Mesothelial cell of epicardium (in vitro differentiated cells): ENCODE results near the gene KRT9. TPM values are rescaled to one million over a fixed set of nuclear protein-coding genes. Genes with fewer than 3 reads are reported as not detected.
"Not testable (repeated sequence)": the region's sequence is repeated elsewhere in the genome, so short reads cannot be mapped to it uniquely, and the experiment has no call there.

Source experiments
- DNase-seq, 2 experiments: peaks; one replicate each; pipeline ENCODE4 v3.0.0; 2021; ENCODE audit warnings: low spot score in 2 of 2; ENCODE audit not compliant: unreplicated experiment in 2 of 2
- H3K27ac Mint-ChIP-seq: 2 replicates; pipeline ENCODE4 v1.8.0; 2021; ENCODE audit warnings: mixed read lengths
- H3K27me3 Mint-ChIP-seq: 2 replicates; pipeline ENCODE4 v1.8.0; 2021; ENCODE audit warnings: low read depth, mixed read lengths
- H3K36me3 Mint-ChIP-seq: 2 replicates; pipeline ENCODE4 v1.8.0; 2021; ENCODE audit warnings: mixed read lengths
- H3K4me1 Mint-ChIP-seq: 2 replicates; pipeline ENCODE4 v1.8.0; 2021; ENCODE audit warnings: mixed read lengths
- H3K4me3 Mint-ChIP-seq: 2 replicates; pipeline ENCODE4 v1.8.0; 2021; ENCODE audit warnings: mild to moderate bottlenecking, moderate library complexity, mixed read lengths
- H3K9me3 Mint-ChIP-seq: 2 replicates; pipeline ENCODE4 v1.8.0; 2021; ENCODE audit warnings: mixed read lengths
- CTCF ChIP-seq: fragments of 200-600 bp; sonication (generic); IDR thresholded peaks from one replicate; pipeline ENCODE4 v1.5.0; 2021; ENCODE audit warnings: antibody characterized with exemption; ENCODE audit not compliant: unreplicated experiment
- total RNA-seq: library from RNA; stranded (reverse); gene quantifications from 3 replicates; pipeline ENCODE4 v1.2.1, GENCODE V29; 2021

Gene KRT9
- total RNA-seq, 1 donor from 2014 or later: not detected

GRCh38 chr17:41579484-41580243 lies 7.8 kb upstream of the KRT9 start:
- H3K4me1 Mint-ChIP-seq: peaks cover 4% of the 10 kb centered on the region
- peak; percentile 44 to 89 for DNase-seq
- H3K9me3 Mint-ChIP-seq: no peaks in the 10 kb centered on the region
- peak; percentile 73 for TF ChIP-seq CTCF
- no peaks in the 10 kb centered on the region for H3K27me3 Mint-ChIP-seq
- H3K4me3 Mint-ChIP-seq: no peak overlapping the region
- no peaks in the 10 kb centered on the region for H3K36me3 Mint-ChIP-seq
- peak overlapping the region; percentile 21 for H3K27ac Mint-ChIP-seq

- peaks cover 4% of the 10 kb centered on the region for H3K4me1 Mint-ChIP-seq
- H3K36me3 Mint-ChIP-seq: no peaks in the 10 kb centered on the region
- peak overlapping the region; percentile 12 for H3K27ac Mint-ChIP-seq
- no peak overlapping the region for H3K4me3 Mint-ChIP-seq
- TF ChIP-seq CTCF: no peak
- no peaks in the 10 kb centered on the region for H3K9me3 Mint-ChIP-seq
- DNase-seq: no peak
- H3K27me3 Mint-ChIP-seq: no peaks in the 10 kb centered on the region
These were observed 7.1 kb upstream of the KRT9 start for GRCh38 chr17:41578971-41579370.

- Mint-ChIP-seq H3K4me1 (peaks cover 4% of the 10 kb centered on the region), H3K27ac (no peak overlapping the region), H3K36me3 (no peaks in the 10 kb centered on the region), H3K27me3 (no peaks in the 10 kb centered on the region), H3K9me3 (no peaks in the 10 kb centered on the region), H3K4me3 (no peak overlapping the region)
- TF ChIP-seq CTCF: no peak
- DNase-seq: no peak
These were observed 6.7 kb upstream of the KRT9 start for GRCh38 chr17:41578538-41578937.

- not testable (repeated sequence) for H3K27ac Mint-ChIP-seq, H3K4me3 Mint-ChIP-seq, H3K4me1 Mint-ChIP-seq, DNase-seq, H3K9me3 Mint-ChIP-seq, H3K27me3 Mint-ChIP-seq, H3K36me3 Mint-ChIP-seq
These were observed 4.9 kb upstream of the KRT9 start for GRCh38 chr17:41576740-41577139.

- DNase-seq: no peak
- Mint-ChIP-seq H3K4me3 (no peak overlapping the region), H3K27ac (no peak overlapping the region), H3K27me3 (peaks cover 8% of the 10 kb centered on the region), H3K36me3 (no peaks in the 10 kb centered on the region), H3K4me1 (peaks cover 4% of the 10 kb centered on the region), H3K9me3 (no peaks in the 10 kb centered on the region)
- TF ChIP-seq CTCF: no peak
These were observed 3.5 kb upstream of the KRT9 start for GRCh38 chr17:41575336-41575735.

GRCh38 chr17:41567317-41567716 lies 4.5 kb downstream of the KRT9 start:
- no peak for DNase-seq
- Mint-ChIP-seq H3K9me3 (no peaks in the 10 kb centered on the region), H3K4me1 (peaks cover 8% of the 10 kb centered on the region), H3K27ac (no peak overlapping the region), H3K36me3 (no peaks in the 10 kb centered on the region), H3K4me3 (no peak overlapping the region), H3K27me3 (peaks cover 17% of the 10 kb centered on the region)
- no peak for TF ChIP-seq CTCF
